Measurements from ENCODE around the gene IQCE.

IQCE gene

DNA sequence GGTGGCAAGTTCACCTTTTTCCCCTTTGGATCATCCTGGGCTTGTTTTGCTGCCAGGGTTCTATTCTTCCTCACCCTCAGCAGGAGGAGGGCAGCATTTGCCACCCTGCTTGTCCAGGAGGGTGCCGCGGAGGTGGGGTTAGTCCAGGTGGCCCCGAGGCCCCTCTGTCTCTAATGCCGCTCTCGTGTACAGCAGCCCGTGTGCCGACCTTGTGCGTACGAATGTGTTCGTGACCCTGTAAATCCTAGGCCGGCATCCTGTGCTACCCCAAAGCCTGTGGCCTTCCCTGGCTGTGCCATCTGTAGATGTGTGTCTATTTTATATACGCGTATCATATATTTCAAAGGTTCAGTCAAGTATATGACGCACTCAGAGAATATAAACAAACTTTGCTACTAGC, 10.6 kb downstream of the IQCE start:
- Histone ChIP-seq H3K9me3 (replicated peaks; ENCODE audit: insufficient read depth, low read length) (no peaks in the 10 kb centered on the region), H4K20me1 (ENCODE audit: insufficient read depth, low read length) (no peaks in the 10 kb centered on the region), H3F3A (ENCODE audit: insufficient read depth, low read length) (peaks cover 16% of the 10 kb centered on the region), H3K4me3 (ENCODE audit: low read length) (no peak overlapping the region), H3K4me2 (ENCODE audit: low read depth, low read length) (no peak overlapping the region), H3K27me3 (replicated peaks; ENCODE audit: insufficient read depth, low read length) (no peaks in the 10 kb centered on the region), H3K9ac (ENCODE audit: low read length) (no peak overlapping the region), H3K79me2 (ENCODE audit: low read length) (peaks cover 10% of the 10 kb centered on the region), H3K36me3 (replicated peaks; ENCODE audit: insufficient read depth, low read length) (no peaks in the 10 kb centered on the region), H3K27ac (ENCODE audit: low read length) (no peak overlapping the region), H2AFZ (ENCODE audit: low read length) (no peak overlapping the region), H3K9me2 (replicated peaks; ENCODE audit: insufficient read depth, low read length) (no peaks in the 10 kb centered on the region), H3K4me1 (ENCODE audit: low read length) (peaks cover 14% of the 10 kb centered on the region)
- no peak for DNase-seq
- TF ChIP-seq EZH2phosphoT487 (IDR thresholded peaks at IDR 0.05; ENCODE audit: low read length): no peak
- TF ChIP-seq EZH2 (optimal IDR thresholded peaks at IDR 0.05; ENCODE audit: low read depth, low read length): no peak
- TF ChIP-seq, protein P1, sequence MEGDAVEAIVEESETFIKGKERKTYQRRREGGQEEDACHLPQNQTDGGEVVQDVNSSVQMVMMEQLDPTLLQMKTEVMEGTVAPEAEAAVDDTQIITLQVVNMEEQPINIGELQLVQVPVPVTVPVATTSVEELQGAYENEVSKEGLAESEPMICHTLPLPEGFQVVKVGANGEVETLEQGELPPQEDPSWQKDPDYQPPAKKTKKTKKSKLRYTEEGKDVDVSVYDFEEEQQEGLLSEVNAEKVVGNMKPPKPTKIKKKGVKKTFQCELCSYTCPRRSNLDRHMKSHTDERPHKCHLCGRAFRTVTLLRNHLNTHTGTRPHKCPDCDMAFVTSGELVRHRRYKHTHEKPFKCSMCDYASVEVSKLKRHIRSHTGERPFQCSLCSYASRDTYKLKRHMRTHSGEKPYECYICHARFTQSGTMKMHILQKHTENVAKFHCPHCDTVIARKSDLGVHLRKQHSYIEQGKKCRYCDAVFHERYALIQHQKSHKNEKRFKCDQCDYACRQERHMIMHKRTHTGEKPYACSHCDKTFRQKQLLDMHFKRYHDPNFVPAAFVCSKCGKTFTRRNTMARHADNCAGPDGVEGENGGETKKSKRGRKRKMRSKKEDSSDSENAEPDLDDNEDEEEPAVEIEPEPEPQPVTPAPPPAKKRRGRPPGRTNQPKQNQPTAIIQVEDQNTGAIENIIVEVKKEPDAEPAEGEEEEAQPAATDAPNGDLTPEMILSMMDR (IDR thresholded peaks at IDR 0.05; ENCODE audit: low read length): no peak

DNA sequence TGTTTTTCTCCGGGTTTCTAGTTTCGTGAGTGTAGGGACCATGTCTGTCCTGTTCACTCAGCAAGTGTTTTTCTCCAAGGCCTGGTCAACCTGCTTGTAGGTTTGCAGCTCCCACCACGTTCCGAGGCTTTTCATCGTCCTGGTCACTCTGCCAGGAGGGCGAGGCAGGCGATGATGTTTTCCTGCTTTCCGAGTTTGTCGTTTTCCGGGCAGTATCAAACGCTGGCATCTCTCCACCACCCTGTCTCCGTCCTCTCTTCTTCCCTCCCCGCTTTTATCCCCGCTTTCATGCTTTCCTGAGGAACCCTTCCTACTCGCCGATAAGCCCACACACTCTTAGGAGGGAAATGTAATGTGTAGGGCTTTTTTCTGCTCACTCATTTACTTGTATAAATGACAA, 11.2 kb downstream of the IQCE start:
- Histone ChIP-seq H3K27ac (ENCODE audit: low read length) (no peak overlapping the region), H4K20me1 (ENCODE audit: insufficient read depth, low read length) (no peaks in the 10 kb centered on the region), H3K9me2 (replicated peaks; ENCODE audit: insufficient read depth, low read length) (no peaks in the 10 kb centered on the region), H3K4me2 (ENCODE audit: low read depth, low read length) (no peak overlapping the region), H3F3A (ENCODE audit: insufficient read depth, low read length) (peaks cover 16% of the 10 kb centered on the region), H3K36me3 (replicated peaks; ENCODE audit: insufficient read depth, low read length) (no peaks in the 10 kb centered on the region), H3K4me3 (ENCODE audit: low read length) (no peak overlapping the region), H3K9me3 (replicated peaks; ENCODE audit: insufficient read depth, low read length) (no peaks in the 10 kb centered on the region), H3K79me2 (ENCODE audit: low read length) (peaks cover 5% of the 10 kb centered on the region; the same call in 1 of the 2 replicates), H3K27me3 (replicated peaks; ENCODE audit: insufficient read depth, low read length) (no peaks in the 10 kb centered on the region), H2AFZ (ENCODE audit: low read length) (no peak overlapping the region), H3K9ac (ENCODE audit: low read length) (no peak overlapping the region), H3K4me1 (ENCODE audit: low read length) (peaks cover 14% of the 10 kb centered on the region)
- no peak for TF ChIP-seq EZH2 (optimal IDR thresholded peaks at IDR 0.05; ENCODE audit: low read depth, low read length)
- TF ChIP-seq, protein P1 (IDR thresholded peaks at IDR 0.05; ENCODE audit: low read length): no peak
- no peak for TF ChIP-seq EZH2phosphoT487 (IDR thresholded peaks at IDR 0.05; ENCODE audit: low read length)
- no peak for DNase-seq

DNA sequence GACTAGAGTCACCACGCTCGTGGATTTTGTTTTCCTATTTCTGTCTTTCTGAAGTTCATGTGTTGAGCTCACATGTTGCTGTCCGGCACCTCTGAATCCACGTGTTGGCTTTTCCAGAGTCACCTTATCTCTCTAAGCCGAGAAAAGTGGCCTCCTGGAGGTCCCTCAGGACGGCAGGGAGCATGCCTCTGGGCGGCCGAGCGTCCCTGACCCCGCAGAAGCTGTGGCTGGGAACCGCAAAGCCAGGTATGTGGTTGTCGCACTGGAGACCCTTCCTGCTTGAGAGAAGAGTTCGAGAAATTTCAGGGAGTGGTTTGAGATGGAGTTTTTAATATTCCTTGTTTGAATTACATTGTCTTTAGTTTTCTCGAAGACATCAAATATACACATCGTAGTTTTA, 12.6 kb downstream of the IQCE start:
- no peak for DNase-seq
- no peak overlapping the region for H3K4me2 ChIP-seq (ENCODE audit: low read depth, low read length)

More for the DNA sequence above, 12.6 kb downstream of the IQCE start:
- no peak overlapping the region for H2AFZ ChIP-seq (ENCODE audit: low read length)
- no peaks in the 10 kb centered on the region for H3K9me3 ChIP-seq (replicated peaks; ENCODE audit: insufficient read depth, low read length)
- H3K4me1 ChIP-seq (ENCODE audit: low read length): peaks cover 9% of the 10 kb centered on the region
- H3K79me2 ChIP-seq (ENCODE audit: low read length): no peaks in the 10 kb centered on the region
- H3F3A ChIP-seq (ENCODE audit: insufficient read depth, low read length): peaks cover 13% of the 10 kb centered on the region
- no peaks in the 10 kb centered on the region for H4K20me1 ChIP-seq (ENCODE audit: insufficient read depth, low read length)
- no peak overlapping the region for H3K9ac ChIP-seq (ENCODE audit: low read length)
- no peaks in the 10 kb centered on the region for H3K36me3 ChIP-seq (replicated peaks; ENCODE audit: insufficient read depth, low read length)
- TF ChIP-seq EZH2phosphoT487 (IDR thresholded peaks at IDR 0.05; ENCODE audit: low read length): no peak
- TF ChIP-seq EZH2 (optimal IDR thresholded peaks at IDR 0.05; ENCODE audit: low read depth, low read length): no peak
- TF ChIP-seq, protein P1 (IDR thresholded peaks at IDR 0.05; ENCODE audit: low read length): no peak
- H3K9me2 ChIP-seq (replicated peaks; ENCODE audit: insufficient read depth, low read length): no peaks in the 10 kb centered on the region
- no peak overlapping the region for H3K27ac ChIP-seq (ENCODE audit: low read length)
- H3K27me3 ChIP-seq (replicated peaks; ENCODE audit: insufficient read depth, low read length): no peaks in the 10 kb centered on the region
- H3K4me3 ChIP-seq (ENCODE audit: low read length): no peak overlapping the region

Measured in MM.1S (cell line).